Trophoblast cell (in vitro differentiated cells and primary cell): ENCODE results near the gene PROSER3.

Experiments
- DNase-seq, 2 donors: peaks; one replicate each; pipeline ENCODE4 v3.0.0-alpha.2; 2016
- H2AFZ ChIP-seq: 2 replicates; pipeline ENCODE4 v1.6.1; 2013; ENCODE audit warnings: low read length, moderate library complexity, mild to moderate bottlenecking; ENCODE audit not compliant: insufficient read depth, poor library complexity
- H2AK5ac ChIP-seq: 2 replicates; pipeline ENCODE4 v1.6.1; 2013; ENCODE audit warnings: mild to moderate bottlenecking, low read length
- H2BK120ac ChIP-seq: 2 replicates; pipeline ENCODE4 v1.6.1; 2013; ENCODE audit warnings: low read length, mild to moderate bottlenecking, moderate library complexity; ENCODE audit not compliant: insufficient read depth, poor library complexity
- H2BK12ac ChIP-seq: 2 replicates; pipeline ENCODE4 v1.6.1; 2013; ENCODE audit warnings: mild to moderate bottlenecking, low read length, moderate library complexity
- H2BK5ac ChIP-seq: 2 replicates; pipeline ENCODE4 v1.6.1; 2013; ENCODE audit warnings: low read length, low read depth, moderate library complexity, mild to moderate bottlenecking; ENCODE audit not compliant: poor library complexity
- H3K14ac ChIP-seq: 2 replicates; pipeline ENCODE4 v1.6.1; 2013; ENCODE audit warnings: mild to moderate bottlenecking, low read length
- H3K18ac ChIP-seq: 2 replicates; pipeline ENCODE4 v1.6.1; 2013; ENCODE audit warnings: mild to moderate bottlenecking, low read length
- H3K23ac ChIP-seq: 2 replicates; pipeline ENCODE4 v1.6.1; 2013; ENCODE audit warnings: low read length
- H3K27ac ChIP-seq: 2 replicates; pipeline ENCODE4 v1.5.1; 2013; ENCODE audit warnings: low read depth, mild to moderate bottlenecking, inconsistent platforms, low read length, moderate library complexity
- H3K27me3 ChIP-seq: 2 replicates; pipeline ENCODE4 v1.6.1; 2013; ENCODE audit warnings: inconsistent platforms, mild to moderate bottlenecking, low read length, moderate library complexity; ENCODE audit not compliant: insufficient read depth
- H3K36me3 ChIP-seq, 2 experiments: 1 replicate in 1 of 2; 2 replicates in 1 of 2; pipeline ENCODE4 v1.6.1; 2013; ENCODE audit warnings: low read length in 2 of 2, mild to moderate bottlenecking in 2 of 2, moderate library complexity in 1 of 2; ENCODE audit not compliant: insufficient read depth in 2 of 2, control insufficient read depth in 1 of 2
- H3K4ac ChIP-seq: 2 replicates; pipeline ENCODE4 v1.6.1; 2013; ENCODE audit warnings: low read depth, mild to moderate bottlenecking, low read length, moderate library complexity
- H3K4me1 ChIP-seq, 2 experiments: 1 replicate in 1 of 2; 2 replicates in 1 of 2; pipeline ENCODE4 v1.6.1; 2013; ENCODE audit warnings: low read length in 2 of 2, mild to moderate bottlenecking in 2 of 2, moderate library complexity in 1 of 2; ENCODE audit not compliant: insufficient read depth in 2 of 2, control insufficient read depth in 1 of 2
- H3K4me2 ChIP-seq: 2 replicates; pipeline ENCODE4 v1.6.1; 2013; ENCODE audit warnings: inconsistent platforms, mild to moderate bottlenecking, low read length, moderate library complexity
- H3K4me3 ChIP-seq: 2 replicates; pipeline ENCODE4 v1.5.1; 2013; ENCODE audit warnings: mild to moderate bottlenecking, low read depth, low read length, inconsistent platforms
- H3K79me1 ChIP-seq: one replicate; pipeline ENCODE4 v1.6.1; 2013; ENCODE audit warnings: low read length
- H3K79me2 ChIP-seq: 2 replicates; pipeline ENCODE4 v1.6.1; 2013; ENCODE audit warnings: low read length, mild to moderate bottlenecking; ENCODE audit not compliant: control insufficient read depth, insufficient read depth, poor library complexity
- H3K9ac ChIP-seq: 2 replicates; pipeline ENCODE4 v1.6.1; 2013; ENCODE audit warnings: mild to moderate bottlenecking, low read length
- H3K9me3 ChIP-seq: 2 replicates; pipeline ENCODE4 v1.6.1; 2013; ENCODE audit warnings: low read depth, mild to moderate bottlenecking, control low read depth, inconsistent platforms, low read length; ENCODE audit not compliant: insufficient read depth
- H4K12ac ChIP-seq: 2 replicates; pipeline ENCODE4 v1.6.1; 2013; ENCODE audit warnings: low read depth, mild to moderate bottlenecking, low read length, moderate library complexity
- H4K8ac ChIP-seq: 2 replicates; pipeline ENCODE4 v1.6.1; 2013; ENCODE audit warnings: low read depth, mild to moderate bottlenecking, low read length, moderate library complexity
- H4K91ac ChIP-seq: one replicate; pipeline ENCODE4 v1.6.1; 2013; ENCODE audit warnings: low read depth, mild to moderate bottlenecking, low read length, moderate library complexity
- WGBS: extraction: QIAGEN DNeasy Blood & Tissue Kit; methylation state at CpG from one replicate; pipeline ENCODE4 v1.1.7; 2013; ENCODE audit warnings: missing lambda C conversion rate; ENCODE audit not compliant: insufficient read length, insufficient coverage; ENCODE audit errors: extremely low coverage; 5-methylcytosine and 5-hydroxymethylcytosine counted together

PROSER3 gene

GRCh38 chr19:35745328-35746086 lies 12.5 kb upstream of the PROSER3 start, which contains the start of the genes PSENEN and U2AF1L4:
TSS of gene PSENEN (plus strand) at chr19:35745651. CDS start at chr19:35745931, 280 bp downstream.
TSS of gene U2AF1L4 (minus strand) at chr19:35745418. CDS start at chr19:35745391, 27 bp downstream.
- peaks cover 13% of the 10 kb centered on the region for H3K79me1 ChIP-seq
- H2BK12ac ChIP-seq = no peak within 1 kb of the TSS
- peak within 1 kb of the TSS; percentile 56 for H3K18ac ChIP-seq
- DNase-seq = peak; percentile 100
- peaks cover 11% of the 10 kb centered on the region for H3K79me2 ChIP-seq
- peak within 1 kb of the TSS; percentile 98 for H3K4me2 ChIP-seq
- peak within 1 kb of the TSS; percentile 88 for H3K14ac ChIP-seq
- H3K4me1 ChIP-seq = peaks cover 13 to 24% of the 10 kb centered on the region in 2 experiments
- peak within 1 kb of the TSS; percentile 61 for H3K4ac ChIP-seq
- H3K4me3 ChIP-seq = peak within 1 kb of the TSS; percentile 86
- peak within 1 kb of the TSS; percentile 91 for H2AK5ac ChIP-seq
- peaks cover 3% of the 10 kb centered on the region for H3K9me3 ChIP-seq
- H2BK120ac ChIP-seq = peak within 1 kb of the TSS; percentile 91
- H4K91ac ChIP-seq = peak within 1 kb of the TSS; percentile 96
- H4K8ac ChIP-seq = peak within 1 kb of the TSS; percentile 94
- H3K36me3 ChIP-seq = peaks cover 3 to 5% of the 10 kb centered on the region in 2 experiments
- H3K9ac ChIP-seq = peak within 1 kb of the TSS; percentile 90
- WGBS = no CpG with 5 or more reads among the region's 40 CpGs
- H3K27ac ChIP-seq = peak within 1 kb of the TSS; percentile 91
- peak within 1 kb of the TSS; percentile 85 for H4K12ac ChIP-seq
- H3K27me3 ChIP-seq = no peaks in the 10 kb centered on the region
- H3K23ac ChIP-seq = no peak within 1 kb of the TSS
- H2BK5ac ChIP-seq = peak within 1 kb of the TSS; percentile 94
- peak within 1 kb of the TSS; percentile 50 for H2AFZ ChIP-seq

DNA sequence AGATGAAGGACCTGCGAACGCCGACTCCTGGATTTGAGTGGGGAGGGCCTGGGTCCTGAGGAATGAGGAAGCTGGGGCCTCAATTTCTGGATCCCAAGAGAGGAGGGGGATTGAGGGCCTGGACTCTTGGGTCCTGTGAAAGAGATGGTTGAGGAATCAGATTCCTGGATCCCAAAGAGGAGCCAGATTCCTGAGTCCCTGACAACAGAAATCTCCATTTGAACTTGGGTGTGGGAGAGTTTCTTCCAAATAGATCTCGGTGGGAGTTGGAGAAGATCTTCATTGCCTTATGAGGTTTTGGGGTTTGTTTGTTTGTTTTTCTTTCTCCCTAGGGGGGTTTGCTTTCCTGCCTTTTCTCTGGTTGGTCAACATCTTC lies 11.9 kb upstream of the PROSER3 start:
- Histone ChIP-seq H3K79me1 (peaks cover 13% of the 10 kb centered on the region), H3K4me1 (peaks cover 13 to 24% of the 10 kb centered on the region in 2 experiments), H3K4me2 (peak overlapping the region; percentile 98), H2AK5ac (peak overlapping the region; percentile 91), H3K79me2 (peaks cover 11% of the 10 kb centered on the region), H4K91ac (peak overlapping the region; percentile 84), H3K23ac (no peak overlapping the region), H3K18ac (peak overlapping the region; percentile 18), H2BK5ac (peak overlapping the region; percentile 69), H3K4ac (peak overlapping the region; percentile 16), H2BK12ac (no peak overlapping the region), H3K27ac (no peak overlapping the region), H4K12ac (peak overlapping the region; percentile 22), H4K8ac (peak overlapping the region; percentile 84), H3K4me3 (peak overlapping the region; percentile 83), H2AFZ (peak overlapping the region; percentile 50), H3K36me3 (peaks cover 3 to 5% of the 10 kb centered on the region in 2 experiments), H2BK120ac (peak overlapping the region; percentile 29), H3K14ac (peak overlapping the region; percentile 70), H3K9ac (peak overlapping the region; percentile 85), H3K9me3 (peaks cover 3% of the 10 kb centered on the region), H3K27me3 (no peaks in the 10 kb centered on the region)
- DNase-seq = no peak
- WGBS = no CpG with 5 or more reads among the region's 4 CpGs

DNA sequence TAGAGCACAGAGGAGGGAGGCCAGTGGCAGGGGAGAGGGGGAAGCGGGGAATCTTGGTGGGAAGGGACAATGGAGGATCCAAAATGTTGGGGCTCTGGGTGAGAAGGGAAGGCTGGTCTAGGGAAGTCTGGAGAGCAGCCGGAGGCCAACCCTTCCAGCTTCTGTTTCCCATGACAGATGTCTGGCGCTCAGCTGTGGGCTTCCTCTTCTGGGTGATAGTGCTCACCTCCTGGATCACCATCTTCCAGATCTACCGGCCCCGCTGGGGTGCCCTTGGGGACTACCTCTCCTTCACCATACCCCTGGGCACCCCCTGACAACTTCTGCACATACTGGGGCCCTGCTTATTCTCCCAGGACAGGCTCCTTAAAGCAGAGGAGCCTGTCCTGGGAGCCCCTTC lies 11.4 kb upstream of the PROSER3 start:
- Histone ChIP-seq H3K36me3 (peaks cover 3 to 5% of the 10 kb centered on the region in 2 experiments), H3K9ac (peak overlapping the region; percentile 14), H2AK5ac (no peak overlapping the region), H2BK5ac (no peak overlapping the region), H3K14ac (no peak overlapping the region), H3K4ac (peak overlapping the region; percentile 9), H3K79me2 (peaks cover 11% of the 10 kb centered on the region), H2BK12ac (no peak overlapping the region), H3K27ac (no peak overlapping the region), H4K8ac (no peak overlapping the region), H3K4me2 (peak overlapping the region; percentile 98), H3K9me3 (peaks cover 3% of the 10 kb centered on the region), H3K4me3 (no peak overlapping the region), H3K79me1 (peaks cover 13% of the 10 kb centered on the region), H2AFZ (no peak overlapping the region), H2BK120ac (no peak overlapping the region), H3K18ac (no peak overlapping the region), H3K27me3 (no peaks in the 10 kb centered on the region), H3K4me1 (peaks cover 13 to 24% of the 10 kb centered on the region in 2 experiments), H4K12ac (peak overlapping the region; percentile 0), H3K23ac (no peak overlapping the region), H4K91ac (no peak overlapping the region)
- DNase-seq = no peak
- no CpG with 5 or more reads among the region's 5 CpGs for WGBS

DNA sequence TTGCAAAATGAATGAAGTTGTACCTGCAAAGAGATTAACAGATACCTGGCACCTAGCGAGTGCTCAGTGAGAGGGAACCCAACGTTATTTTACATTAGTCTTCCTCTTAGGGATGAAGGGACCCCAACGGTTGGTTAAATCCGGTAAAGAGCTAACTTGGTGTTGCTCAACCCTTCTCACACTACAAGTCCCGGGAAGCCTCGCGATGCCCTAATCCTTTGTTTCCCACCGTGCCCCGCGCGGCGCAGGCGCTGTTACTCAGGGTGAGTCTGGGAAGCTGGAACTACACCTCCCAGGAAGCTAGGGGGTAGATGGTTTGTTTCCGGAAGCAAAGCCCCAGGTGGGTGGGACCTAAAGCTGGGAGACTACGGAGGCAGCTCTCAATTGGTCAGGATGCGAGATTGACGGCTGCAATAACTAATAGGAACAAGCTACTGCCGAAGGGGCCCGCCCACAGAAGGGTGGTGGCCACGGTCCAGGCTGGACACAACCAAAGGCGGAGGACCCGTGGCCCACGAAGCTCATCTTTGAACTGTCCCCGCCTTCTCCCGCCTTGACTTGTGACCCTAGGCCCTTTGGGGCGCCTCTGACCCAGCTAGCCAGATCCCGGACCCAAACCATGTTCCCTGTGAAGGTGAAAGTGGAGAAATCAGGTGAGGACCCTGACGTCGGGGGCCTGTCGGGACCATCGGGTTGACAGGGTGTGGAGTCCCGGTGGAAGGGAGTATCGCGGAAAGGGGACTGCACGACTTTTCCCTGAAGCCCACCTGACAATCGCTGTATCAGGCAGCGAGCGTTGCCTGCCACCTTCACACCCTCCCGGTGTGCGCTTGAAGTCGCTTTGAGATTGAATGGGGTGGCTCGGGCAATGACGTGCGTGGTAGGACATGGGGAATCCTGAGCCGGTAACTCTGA lies 9.6 kb upstream of the PROSER3 start, which contains the start of gene LIN37:
TSS of gene LIN37 (plus strand) at position 471 of the 915 bp plus-strand sequence. CDS start at position 620, 149 bp downstream.
- peaks cover 11% of the 10 kb centered on the region for H3K79me2 ChIP-seq
- H2AFZ ChIP-seq = peak within 1 kb of the TSS; percentile 56
- peak within 1 kb of the TSS; percentile 56 for H4K91ac ChIP-seq
- peak; percentile 100 for DNase-seq
- peak within 1 kb of the TSS; percentile 96 for H3K4me2 ChIP-seq
- peak within 1 kb of the TSS; percentile 14 for H3K27ac ChIP-seq
- peak within 1 kb of the TSS; percentile 61 for H2AK5ac ChIP-seq
- peak within 1 kb of the TSS; percentile 74 for H3K14ac ChIP-seq
- peak within 1 kb of the TSS; percentile 38 for H2BK12ac ChIP-seq
- peak within 1 kb of the TSS; percentile 72 for H2BK120ac ChIP-seq
- H3K18ac ChIP-seq = peak within 1 kb of the TSS; percentile 89
- peak within 1 kb of the TSS; percentile 93 for H3K4ac ChIP-seq
- peaks cover 13 to 24% of the 10 kb centered on the region in 2 experiments for H3K4me1 ChIP-seq
- H3K36me3 ChIP-seq = peaks cover 16 to 19% of the 10 kb centered on the region in 2 experiments
- peaks cover 13% of the 10 kb centered on the region for H3K79me1 ChIP-seq
- peak within 1 kb of the TSS; percentile 32 for H2BK5ac ChIP-seq
- no CpG with 5 or more reads among the region's 45 CpGs for WGBS
- peak within 1 kb of the TSS; percentile 59 for H4K12ac ChIP-seq
- H3K4me3 ChIP-seq = peak within 1 kb of the TSS; percentile 93
- H3K9ac ChIP-seq = peak within 1 kb of the TSS; percentile 95
- H4K8ac ChIP-seq = peak within 1 kb of the TSS; percentile 75
- H3K9me3 ChIP-seq = peaks cover 3% of the 10 kb centered on the region
- H3K23ac ChIP-seq = no peak within 1 kb of the TSS
- H3K27me3 ChIP-seq = no peaks in the 10 kb centered on the region
